ENCODE data around the gene MLLT6.

MLLT6 gene

DNA sequence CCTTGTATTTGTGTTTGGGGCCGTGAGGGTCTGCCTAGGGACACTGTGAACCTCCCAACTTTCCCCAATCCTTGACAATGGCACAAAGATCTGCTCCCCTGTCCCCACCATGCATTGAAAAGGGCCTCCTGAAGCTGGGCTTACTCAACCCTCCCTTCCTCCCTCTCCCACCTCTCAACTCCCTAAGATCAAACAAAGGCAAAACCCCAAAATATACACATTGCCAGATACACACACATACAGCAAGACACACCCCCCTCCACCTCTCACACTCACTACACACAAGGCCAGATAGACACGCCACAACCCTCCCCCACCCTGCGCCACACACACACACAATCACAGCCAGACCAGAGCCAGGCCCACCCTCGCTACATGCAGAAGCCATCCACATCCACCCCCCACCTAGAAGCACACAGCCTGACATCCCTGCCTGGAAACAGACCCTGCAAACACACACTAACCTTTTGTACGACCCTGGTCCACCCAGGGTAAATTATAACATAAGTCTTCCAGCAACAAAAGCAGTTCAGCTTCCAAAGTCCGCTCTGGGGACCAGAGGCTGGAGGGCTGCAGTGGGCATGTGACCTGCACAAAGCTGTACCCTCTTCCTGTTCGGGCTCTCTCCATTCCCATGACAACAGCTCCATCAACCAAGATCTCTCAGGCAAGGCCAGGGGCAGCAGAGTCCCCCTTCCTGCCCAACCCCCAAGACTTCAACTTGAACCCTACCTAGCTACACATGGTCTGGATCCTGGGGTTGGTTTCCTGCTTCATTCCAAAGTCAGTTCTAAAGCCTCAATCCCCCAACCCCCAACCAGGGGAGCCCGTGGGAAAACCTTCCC, 41.2 kb downstream of the MLLT6 start:
- no peak for DNase-seq

DNA sequence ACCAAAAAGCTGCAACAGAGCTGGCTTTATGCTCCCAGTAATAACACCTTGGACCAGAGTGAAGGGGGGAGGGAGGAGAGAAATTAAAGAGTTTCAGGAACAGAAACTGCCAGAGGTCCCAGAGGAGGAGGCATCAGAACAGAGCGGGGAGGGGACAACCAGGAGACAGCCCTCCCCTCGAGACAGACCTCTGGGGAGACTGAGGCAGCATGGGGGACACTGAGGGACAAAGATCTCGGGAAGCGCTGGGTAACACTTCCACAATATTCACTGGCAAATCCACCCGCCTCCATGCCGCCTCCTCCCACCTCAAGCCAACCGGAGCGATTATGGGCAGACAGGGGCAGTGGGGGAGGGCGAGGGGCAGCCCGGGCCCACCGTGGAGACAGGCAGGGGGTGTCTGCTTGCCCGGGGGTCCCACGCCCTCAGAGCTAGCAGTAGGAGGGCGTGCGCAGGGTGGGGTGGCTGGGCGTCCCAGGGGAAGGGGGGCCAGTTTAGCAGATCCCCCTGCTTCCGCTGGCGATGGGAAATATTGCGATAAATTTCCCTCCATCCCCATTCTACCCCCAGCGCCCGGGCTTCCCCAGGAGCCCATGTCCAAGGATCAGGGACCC, 41.9 kb downstream of the MLLT6 start:
- no peak for DNase-seq

DNA sequence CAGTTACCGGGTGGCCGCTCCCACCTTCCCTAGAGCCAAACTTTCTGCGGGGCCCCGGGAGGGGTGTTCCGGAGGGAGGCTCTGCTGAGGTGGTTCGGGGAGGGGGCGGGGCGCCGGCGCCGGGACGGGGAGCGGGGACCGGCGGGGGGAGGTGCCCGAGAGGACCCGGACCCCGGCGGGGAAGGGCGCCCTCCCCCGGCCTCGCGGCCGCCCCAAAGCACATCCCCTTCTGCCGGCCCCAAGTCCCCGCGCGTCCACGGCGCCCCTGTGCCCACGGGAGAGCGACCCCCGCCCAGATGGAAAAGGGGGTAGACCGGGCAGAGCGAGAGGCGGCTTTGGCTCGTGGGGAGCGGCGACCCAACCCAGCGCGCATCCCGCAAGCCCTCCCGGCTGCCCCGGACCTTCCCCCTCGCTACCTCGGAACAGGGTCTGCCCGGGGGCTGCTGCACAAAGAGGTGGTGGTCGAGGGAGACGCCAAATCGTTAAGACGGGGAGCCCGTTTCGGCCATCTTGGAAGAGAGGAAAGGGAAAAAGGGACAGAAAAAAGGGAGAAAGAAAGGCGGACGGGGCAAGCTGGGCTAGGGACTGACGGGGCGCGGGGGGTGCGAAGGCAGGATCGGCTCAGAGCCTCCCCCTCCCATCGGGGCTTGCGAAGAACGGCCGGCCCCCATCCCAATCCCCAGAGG, 42.5 kb downstream of the MLLT6 start:
- no peak for DNase-seq

DNA sequence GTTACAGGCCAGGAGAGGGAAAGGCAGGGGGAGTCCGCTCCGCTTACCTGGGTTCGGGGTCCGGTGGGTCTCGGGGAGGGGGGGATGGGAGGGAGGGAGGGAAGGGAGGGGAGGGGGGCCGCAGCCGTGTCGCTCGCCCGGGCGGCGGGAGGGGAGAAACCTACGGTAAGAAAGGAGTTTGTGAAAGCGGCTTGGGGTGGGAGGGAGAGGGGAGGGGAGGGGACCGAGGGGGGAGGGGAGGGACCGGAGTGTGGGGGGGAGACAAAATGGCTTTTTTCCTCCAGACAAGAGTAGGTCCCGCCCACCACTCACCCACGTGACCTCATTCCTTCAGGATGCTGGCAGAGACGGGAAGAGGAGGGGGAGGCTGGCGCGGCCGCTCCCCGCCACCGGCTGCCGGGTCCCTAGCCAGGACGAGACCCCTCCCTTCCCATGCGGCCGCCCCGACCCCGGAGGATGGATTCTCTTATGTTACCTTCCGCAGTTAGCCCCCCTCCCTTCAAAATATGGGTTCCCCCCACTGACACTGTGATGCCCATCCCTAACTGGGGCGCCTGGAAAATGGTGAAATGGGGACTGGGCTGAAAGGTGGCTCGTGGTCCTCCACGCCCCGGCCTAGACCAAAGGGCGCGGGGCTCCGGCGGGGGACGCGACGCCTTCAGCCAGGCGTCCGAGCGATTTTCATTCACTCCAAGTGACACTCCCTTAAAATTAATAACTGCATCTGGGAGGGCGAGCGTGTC, 43.2 kb downstream of the MLLT6 start, which contains the start of gene PCGF2:
TSS of gene PCGF2 (minus strand) at position 188 of the 743 bp plus-strand sequence. CDS start 7,934 bp downstream, outside the sequence.
- DNase-seq: no peak

DNA sequence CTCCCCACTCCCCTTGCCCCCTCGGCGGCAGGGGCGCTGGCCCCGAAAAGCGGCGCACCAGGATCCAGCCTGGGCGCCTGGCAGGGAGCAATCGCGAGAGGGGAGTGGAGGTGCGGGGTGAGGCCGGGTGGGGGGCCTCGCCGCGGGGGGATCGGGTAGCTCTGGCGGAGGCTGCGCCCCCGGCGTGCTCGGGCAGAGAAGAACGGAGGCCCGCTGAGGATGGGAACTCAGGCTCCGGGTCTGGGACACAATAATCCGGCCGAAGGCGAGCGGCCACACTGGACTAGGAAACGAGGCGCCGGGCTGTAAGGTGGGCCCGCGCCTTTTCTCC, 43.8 kb downstream of the MLLT6 start:
- no peak for DNase-seq

DNA sequence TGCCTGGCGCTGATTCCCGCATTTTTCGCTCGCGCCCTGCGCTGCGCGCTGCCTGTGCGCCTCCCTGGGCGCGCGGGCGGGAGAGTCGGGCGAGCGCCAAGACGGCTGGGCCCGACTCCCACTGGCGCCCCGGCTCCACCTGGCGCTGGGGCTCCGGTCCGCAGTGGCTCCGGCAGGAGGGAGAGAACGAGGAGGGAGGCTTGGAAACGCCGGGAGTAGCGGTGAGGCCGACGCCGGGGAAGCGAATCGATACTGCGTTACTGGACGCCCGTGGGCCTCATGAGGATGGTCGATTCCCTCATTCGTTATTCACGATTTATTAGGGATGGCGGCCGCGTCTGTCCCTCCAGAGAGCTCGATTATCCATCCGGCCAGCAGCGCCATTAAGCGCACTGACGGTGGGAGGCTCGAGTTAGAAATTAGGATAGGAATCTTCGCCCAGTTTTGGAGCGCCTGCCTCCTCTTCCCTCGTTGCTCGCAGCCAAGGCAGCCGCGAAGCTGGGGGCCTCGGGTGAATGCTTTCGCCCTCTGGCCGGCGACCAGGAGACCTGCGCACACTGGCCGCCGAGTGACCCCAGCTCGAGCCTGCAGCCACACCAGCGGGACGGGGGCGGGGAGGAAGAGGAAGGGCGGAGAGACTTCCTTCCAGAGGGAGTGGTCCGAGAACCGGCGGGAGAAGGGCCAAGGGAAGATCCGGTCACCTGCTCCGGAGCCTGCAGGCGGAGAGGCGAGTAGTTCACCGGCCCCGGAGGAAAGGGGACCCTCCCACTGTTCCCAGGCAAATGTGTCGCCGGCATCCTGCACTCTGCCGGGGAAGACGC, 44.4 kb downstream of the MLLT6 start:
- DNase-seq: no peak

DNA sequence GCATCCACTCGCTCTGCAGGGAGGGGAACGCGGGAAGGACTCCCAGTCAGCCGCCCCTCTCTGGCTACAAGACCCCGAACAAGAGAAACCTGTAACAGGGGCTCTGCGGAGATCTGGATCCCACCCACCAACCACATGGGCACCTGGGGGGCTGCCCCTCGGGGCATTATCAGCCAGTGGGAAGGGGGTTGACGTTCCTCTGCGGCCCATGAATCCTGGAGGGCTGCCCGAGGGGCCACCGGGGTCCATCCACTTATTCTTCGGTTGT, 44.9 kb downstream of the MLLT6 start:
- DNase-seq: no peak

DNA sequence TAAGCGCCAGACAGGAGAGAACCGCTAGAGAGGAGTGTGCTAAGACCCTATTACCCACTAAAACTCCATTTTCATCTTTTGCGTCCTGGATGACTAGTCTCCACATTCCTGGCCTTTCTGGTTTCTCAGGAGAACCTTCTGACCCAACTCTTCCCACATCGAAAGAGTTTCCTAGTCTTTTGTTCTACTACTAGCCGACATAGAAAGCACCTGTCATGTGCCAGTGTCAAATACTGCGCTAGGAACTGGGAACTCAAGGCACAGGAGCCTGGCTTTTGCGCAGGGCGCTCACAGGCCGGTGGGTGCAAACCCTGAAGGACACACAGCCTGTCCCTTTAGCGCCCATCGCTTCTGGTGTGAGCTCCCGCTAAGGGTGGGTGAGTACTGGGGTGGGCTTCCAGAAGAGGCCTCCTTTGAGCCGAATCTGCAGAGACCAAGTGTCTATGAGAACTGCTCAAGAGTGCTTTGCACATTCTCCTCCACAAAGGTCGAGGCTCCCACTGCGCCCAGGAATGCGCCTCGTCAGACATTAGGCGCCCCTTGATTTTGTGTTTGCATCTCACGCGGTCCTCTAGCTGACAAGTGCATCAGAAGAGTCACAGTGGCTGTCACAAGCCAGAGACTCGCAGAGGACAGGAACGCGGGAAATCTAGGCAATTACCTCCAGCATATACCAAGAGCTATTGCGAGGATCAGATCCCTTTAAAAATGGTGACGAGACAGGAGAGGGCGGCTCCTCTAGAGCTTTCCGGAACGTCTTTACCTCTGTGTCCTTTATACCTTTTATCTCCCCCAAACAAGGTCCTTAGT, 45.4 kb downstream of the MLLT6 start:
- no peak for DNase-seq

DNA sequence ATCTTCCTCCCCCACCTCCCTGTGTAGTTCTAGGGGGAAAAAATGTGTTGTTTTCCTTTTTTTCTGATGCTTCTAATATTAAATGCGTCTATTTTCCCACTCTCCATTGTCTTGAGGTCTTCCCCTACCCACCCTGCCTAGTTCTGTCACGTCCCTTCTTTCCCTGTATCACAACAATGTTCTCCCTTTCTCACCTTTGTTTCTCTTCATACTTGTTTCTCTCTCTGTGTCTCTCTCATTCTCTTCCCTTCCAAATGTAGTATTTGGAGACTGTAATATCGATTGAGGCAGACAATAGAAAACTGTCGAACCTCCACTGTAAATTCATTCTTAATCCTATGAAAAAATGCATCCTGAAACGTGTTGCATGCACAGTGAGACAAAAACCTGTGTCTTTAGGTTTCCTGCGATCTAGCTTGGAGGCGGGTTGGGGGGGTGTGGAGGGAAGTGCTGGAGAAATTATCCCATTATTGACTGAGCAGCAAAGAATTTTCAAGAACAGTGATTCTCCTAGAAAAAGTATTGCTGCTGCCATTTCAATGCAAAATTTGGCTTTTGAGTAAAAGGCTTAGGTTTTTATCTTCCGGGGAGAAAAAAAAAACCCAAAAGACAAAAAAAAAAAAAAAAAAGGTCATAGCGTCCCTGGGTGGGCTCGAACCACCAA, 46.2 kb downstream of the MLLT6 start:
- DNase-seq: no peak

DNA sequence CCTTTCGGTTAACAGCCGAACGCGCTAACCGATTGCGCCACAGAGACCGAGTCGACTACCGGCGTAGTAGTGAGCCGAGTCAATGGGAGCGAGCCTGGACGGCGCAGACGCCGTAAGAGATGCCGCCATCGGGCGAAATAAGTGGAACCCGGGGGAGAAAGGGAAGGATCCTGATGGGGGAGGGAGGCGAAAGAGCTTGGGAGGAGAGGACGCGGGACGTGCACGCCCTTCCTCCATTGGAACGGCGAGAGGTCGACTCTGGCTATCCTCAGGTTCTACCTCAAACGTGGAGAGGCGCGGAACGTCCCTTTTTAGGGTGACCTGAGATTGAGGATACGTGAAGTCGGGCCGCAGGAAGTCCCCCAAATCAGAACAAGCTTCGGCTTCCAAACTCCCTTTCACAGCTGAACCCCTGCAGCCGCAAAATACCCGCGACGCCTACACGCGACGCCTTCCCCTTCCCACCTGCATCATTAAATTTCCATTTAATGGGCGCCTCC, 46.8 kb downstream of the MLLT6 start:
- DNase-seq: peak; percentile 85

DNA sequence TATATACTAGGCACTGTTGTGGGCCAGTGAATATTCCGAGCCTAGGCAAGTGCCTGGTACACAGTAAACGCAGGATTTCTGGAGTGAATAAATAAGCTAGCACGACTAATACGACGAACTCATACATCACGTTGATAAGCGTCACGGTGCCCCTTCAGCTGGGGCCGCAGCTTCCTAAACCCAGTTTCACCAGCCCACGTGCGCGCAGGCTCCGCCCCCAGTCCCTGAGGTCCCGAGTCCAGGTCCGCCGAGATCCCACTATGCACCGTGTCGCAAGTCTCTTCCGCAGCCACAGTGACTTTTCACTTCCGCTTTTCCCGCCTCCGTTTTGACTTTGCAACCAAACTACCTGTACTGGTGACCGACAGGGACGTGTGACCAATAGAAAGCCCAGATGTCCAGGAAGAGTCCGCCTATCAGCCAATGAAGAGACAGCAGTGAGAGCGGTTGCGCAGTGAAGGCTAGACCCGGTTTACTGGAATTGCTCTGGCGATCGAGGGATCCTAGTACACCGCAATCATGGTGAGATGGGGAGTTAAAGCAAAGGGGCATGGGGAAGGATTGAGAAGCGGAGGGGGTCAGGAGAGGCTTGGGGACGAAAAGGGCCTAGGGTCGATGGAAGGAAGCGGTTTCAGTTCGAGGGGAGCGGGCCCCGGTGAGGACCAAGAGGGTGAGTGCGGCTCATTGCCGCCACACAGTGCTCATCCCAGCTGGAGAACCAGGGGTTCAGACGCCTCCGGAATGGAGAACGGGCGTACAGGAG, 47.4 kb downstream of the MLLT6 start, which contains the start of gene PSMB3:
TSS of gene PSMB3 (plus strand) at position 434 of the 763 bp plus-strand sequence. CDS start at position 520, 86 bp downstream.
- peak; percentile 98 for DNase-seq

DNA sequence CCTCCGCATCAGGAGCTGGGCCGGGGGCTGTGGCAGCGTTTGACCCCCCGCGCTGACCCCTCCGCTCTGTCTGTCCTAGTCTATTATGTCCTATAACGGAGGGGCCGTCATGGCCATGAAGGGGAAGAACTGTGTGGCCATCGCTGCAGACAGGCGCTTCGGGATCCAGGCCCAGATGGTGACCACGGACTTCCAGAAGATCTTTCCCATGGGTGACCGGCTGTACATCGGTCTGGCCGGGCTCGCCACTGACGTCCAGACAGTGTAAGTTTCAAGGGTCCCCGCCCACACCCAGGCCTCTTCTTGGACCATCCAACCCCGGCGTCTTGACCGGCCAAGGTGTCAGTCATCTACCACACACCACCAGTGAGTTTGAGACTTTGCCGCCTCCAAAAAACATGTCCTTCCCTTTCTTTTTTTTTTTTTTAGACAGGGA, 48.0 kb downstream of the MLLT6 start:
- DNase-seq: no peak

DNA sequence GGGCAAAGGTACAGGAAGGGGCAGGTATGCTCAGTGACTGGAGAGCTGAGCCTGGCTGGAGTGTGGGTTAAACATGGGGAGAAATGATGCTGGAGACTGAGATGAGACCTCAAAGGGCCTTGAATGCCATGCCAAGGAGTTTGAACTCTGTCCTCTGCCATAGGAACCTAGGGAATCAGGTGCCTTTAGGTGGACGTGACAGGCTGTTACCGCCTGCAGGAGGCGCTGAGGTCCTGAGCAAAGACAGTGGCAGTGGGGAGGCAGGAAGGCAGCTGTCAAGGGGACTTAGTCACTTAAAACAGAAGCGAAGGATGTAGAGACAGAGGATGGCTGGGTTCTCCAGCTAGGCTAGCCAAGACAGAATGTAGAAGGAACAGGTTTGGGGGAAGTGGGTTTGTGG, 56.5 kb downstream of the MLLT6 start:
- peak; percentile 26 for DNase-seq

DNA sequence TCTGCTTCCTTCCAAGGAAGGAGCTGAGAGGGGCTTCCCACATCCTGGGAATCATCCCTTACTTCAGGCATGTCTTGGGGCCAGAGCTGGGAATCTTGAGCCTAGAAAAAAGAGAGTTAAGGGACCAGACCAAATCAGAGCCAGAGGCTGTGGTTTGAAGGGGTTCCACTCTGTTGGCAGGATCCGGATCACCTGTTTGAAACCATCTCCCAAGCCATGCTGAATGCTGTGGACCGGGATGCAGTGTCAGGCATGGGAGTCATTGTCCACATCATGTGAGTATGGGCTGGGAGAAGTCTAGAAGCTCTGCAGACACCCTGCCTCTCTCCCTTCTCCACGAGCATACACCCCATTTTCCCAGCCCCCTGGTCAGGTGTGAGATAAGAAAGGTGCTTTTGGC, 57.2 kb downstream of the MLLT6 start:
- no peak for DNase-seq

DNA sequence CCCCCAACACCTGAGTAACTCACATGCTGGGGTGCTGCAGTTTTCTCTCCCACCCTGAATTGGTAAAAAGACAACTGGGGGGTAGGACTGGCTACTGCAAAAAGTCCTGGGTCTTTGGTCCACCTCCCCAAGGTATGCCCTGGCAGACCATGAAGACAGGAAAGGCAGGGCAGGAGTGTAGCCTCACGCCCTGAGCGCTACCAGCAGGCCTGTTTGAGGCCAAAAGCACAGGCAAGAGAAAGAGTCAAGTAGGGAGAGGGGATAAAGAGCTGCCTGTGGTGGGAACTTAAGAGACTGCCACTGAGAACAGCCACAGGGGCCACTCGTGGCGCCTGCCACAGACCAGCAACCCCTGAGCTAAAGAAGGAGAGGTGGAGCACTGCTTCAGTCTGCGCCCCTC, 61.3 kb downstream of the MLLT6 start:
- no peak for DNase-seq

DNA sequence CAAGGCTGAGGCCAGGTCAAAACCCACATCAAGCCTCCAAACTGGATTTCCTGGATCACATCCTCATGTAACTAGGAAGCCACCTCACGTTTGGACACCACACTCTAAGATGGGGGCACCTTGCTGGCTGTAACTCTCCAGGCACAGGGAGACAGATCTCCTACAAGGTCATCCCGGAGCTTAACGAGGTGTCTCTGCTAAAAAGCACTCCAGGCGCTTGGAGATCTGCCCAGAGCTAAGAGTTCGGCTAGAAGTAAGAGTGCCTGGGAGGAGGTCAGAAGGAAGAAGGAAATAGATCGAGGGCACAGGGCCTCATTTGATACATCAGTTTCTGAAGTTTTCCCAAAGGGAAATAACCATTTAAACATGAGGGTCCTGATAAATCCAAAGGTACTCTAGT, 63.3 kb downstream of the MLLT6 start:
- no peak for DNase-seq

DNA sequence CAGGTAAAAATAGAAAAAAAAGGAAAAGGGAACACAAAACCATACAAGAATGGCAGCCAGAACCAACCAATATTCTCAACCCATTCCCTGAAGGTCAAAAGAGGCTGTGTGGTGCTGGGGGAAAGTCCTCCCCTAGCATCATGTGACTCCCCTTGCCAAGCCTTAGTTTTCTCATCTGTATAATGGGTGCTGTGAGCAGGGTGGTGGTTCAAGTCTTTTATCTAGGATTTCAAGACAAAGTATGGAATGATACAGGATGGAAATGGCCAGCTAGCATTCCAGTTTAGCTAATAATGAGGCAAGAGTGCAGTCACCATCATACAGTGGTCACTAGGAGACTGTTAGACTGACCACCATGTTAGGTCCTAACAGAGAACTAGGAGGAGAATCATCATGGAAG, 68.2 kb downstream of the MLLT6 start:
- no peak for DNase-seq

DNA sequence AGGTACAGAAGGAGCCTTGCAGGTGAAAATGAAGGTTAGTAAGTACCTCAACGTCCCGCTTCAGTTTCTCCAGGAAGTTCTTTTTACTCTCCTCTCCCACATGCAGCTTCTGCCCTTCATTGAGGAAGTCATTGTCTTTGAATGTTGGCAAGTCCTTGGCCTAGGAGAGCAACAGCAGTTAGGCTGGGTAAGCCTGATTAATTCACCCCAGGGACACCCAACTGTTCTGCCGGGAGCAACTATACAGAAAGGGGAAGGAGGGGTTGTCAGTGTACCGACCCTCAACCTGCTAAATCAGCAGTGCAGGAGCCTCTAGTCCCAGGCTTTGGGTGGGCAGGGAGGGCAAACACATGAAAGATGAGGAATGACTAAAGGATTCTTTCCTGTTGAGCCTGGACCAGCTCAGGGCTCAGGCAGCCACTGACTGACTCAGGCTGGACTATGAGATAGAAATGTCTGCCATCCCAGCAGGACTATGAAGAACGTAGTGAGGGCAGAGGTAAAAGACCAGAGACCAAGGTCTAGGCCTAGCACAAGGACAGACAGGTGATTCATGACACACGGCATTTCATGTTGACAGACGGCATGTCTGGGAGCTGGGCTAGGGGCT, 72.7 kb downstream of the MLLT6 start:
- no peak for DNase-seq
